Superior temporal gyrus (tissue), 1 donor: ENCODE measurements around the gene CCNB3.

Experiments
- DNase-seq: peaks from one replicate; pipeline ENCODE4 v3.0.0-alpha.2; 2016; ENCODE audit errors: extremely low spot score

Gene CCNB3

GRCh38 chrX:50375481-50376267 lies 171.1 kb downstream of the CCNB3 start:
- no peak for DNase-seq

- DNase-seq: no peak
Measured at GRCh38 chrX:50381729-50382415, 177.3 kb downstream of the CCNB3 start.

DNA sequence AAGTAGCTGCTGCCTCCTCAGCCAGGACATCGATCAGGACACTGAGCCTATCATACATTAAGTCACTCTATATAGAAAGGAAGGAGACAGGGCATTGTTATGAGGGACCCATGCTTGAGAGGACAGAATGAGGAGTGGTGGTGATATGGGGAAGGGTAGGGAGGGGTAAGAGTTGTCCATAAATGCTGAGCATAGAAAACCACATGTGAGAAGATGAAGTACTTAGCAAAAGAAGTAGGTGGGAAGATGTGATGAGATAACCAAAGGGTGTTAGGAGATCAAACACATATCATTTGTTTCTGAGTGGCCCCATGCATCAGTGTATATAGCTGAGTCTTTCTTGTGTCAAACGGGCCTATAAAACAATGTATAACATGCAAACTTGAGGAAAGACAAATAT lies 182.0 kb downstream of the CCNB3 start:
- no peak for DNase-seq

DNA sequence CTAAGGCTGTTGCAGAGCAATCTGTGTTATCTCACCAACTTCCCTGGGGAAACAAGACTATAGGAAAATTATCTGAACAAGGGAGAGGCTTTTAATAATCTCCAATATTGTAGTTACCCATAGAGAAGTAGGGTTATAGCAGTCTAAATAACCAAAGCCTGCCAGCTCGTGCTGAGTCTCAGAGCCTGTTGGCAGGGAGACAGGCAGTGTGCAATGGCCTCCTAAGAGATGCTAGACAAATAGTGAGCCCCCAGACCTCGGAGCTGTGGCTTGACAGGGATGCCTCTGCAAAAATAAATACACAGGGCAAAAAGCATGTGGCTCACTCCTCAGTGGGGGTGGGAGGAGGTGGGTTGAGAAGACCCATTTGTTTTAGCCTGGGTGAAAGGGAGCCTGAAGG lies 189.3 kb downstream of the CCNB3 start:
- no peak for DNase-seq
